A549 (cell line): ENCODE data around the gene TMEM59. TPM values are rescaled to one million over a fixed set of nuclear protein-coding genes. Genes with fewer than 3 reads are reported as not detected.
"Not testable (repeated sequence)": the region's sequence is repeated elsewhere in the genome, so short reads cannot be mapped to it uniquely, and the experiment has no call there.

ENCODE experiments used
- ATAC-seq, 2 experiments: fragments of 200-7000 bp in 1 of 2; fragments of >200 bp in 1 of 2; cut with Nextera tagmentation in 1 of 2; cut with Tn5 transposase in 1 of 2; 3 replicates each; pipeline versions ENCODE4 v1.8.0 to v1.9.1; 2018 to 2020; ENCODE audit warnings: mild to moderate bottlenecking in 1 of 2, moderate library complexity in 1 of 2
- CTCF ChIA-PET: fragments of 300-600 bp; sonication (Branson Sonifier 250); formaldehyde crosslinking; extraction: SDS; loops from one replicate; lab custom pipeline; 2021; ENCODE audit warnings: antibody characterized with exemption, inconsistent platforms; lab: Yijun Ruan, JAX
- POLR2A ChIA-PET: fragments of 350-600 bp; formaldehyde crosslinking; extraction: SDS; loops from one replicate; lab custom pipeline; 2021; ENCODE audit warnings: antibody characterized with exemption, inconsistent platforms; lab: Yijun Ruan, JAX
- DNase-seq, 2 experiments: peaks; one replicate each; pipeline versions ENCODE4 v3.0.0 to v3.0.0-alpha.2; 2011 to 2016; ENCODE audit warnings: low read depth in 1 of 2, low spot score in 1 of 2
- FAIRE-seq: peaks from 2 replicates; lab custom pipeline; 2011; peaks lifted over from hg19 to GRCh38; lab: Jason Lieb, UNC
- H3K27ac ChIP-seq, 2 experiments: fragments of >200 bp; sonication (Bioruptor Twin); formaldehyde crosslinking; 3 replicates each; pipeline ENCODE4 v1.5.1; 2016 to 2017
- H3K4me1 ChIP-seq: fragments of >200 bp; sonication (Bioruptor Twin); formaldehyde crosslinking; 3 replicates; pipeline ENCODE4 v1.6.1; 2016
- H3K4me2 ChIP-seq: fragments of >200 bp; sonication (Bioruptor Twin); formaldehyde crosslinking; 3 replicates; pipeline ENCODE4 v1.6.1; 2016
- H3K4me3 ChIP-seq: fragments of >200 bp; sonication (Bioruptor Twin); formaldehyde crosslinking; 3 replicates; pipeline ENCODE4 v1.5.1; 2016
- H3K9me3 ChIP-seq: fragments of >200 bp; sonication (Bioruptor Twin); formaldehyde crosslinking; 3 replicates; pipeline ENCODE4 v1.6.1; 2016
- CBX2 ChIP-seq: fragments of 200-600 bp; sonication (generic); IDR thresholded peaks from 2 replicates; pipeline ENCODE4 v1.6.1; 2016; ENCODE audit warnings: low read depth, mild to moderate bottlenecking, borderline replicate concordance
- CEBPB ChIP-seq, 2 experiments: fragments of >200 bp in 1 of 2; sonication (Bioruptor Twin) in 1 of 2; formaldehyde crosslinking in 1 of 2; IDR thresholded peaks; 2 replicates each; pipeline ENCODE4 v1.6.1; 2012 to 2016
- FOXS1 ChIP-seq: fragments of 250-450 bp; sonication (Bioruptor Pico); IDR thresholded peaks from 2 replicates; pipeline ENCODE4 v1.5.0; 2020; ENCODE audit warnings: mild to moderate bottlenecking, moderate library complexity
- HES2 ChIP-seq: fragments of >200 bp; sonication (Bioruptor Twin); formaldehyde crosslinking; IDR thresholded peaks from 2 replicates; pipeline ENCODE4 v1.6.1; 2016
- HEYL ChIP-seq: fragments of 250-450 bp; sonication (Bioruptor Pico); IDR thresholded peaks from 2 replicates; pipeline ENCODE4 v1.8.0; 2021; ENCODE audit warnings: mild to moderate bottlenecking, moderate library complexity
- HMGXB4 ChIP-seq: fragments of 250-450 bp; sonication (Bioruptor Pico); IDR thresholded peaks from 2 replicates; pipeline ENCODE4 v1.5.0; 2021; ENCODE audit warnings: mild to moderate bottlenecking, moderate library complexity, borderline replicate concordance
- JUNB ChIP-seq: fragments of >200 bp; sonication (Bioruptor Twin); formaldehyde crosslinking; IDR thresholded peaks from 2 replicates; pipeline ENCODE4 v1.6.1; 2016
- KDM1A ChIP-seq: fragments of 200-600 bp; sonication (generic); IDR thresholded peaks from 2 replicates; pipeline ENCODE4 v1.6.1; 2016; ENCODE audit warnings: low read depth, mild to moderate bottlenecking
- MAZ ChIP-seq: fragments of 150-350 bp; IDR thresholded peaks from 2 replicates; pipeline ENCODE4 v1.6.1; 2014; ENCODE audit warnings: antibody characterized with exemption, low read depth, low read length, borderline replicate concordance
- MYC ChIP-seq: IDR thresholded peaks from 2 replicates; pipeline ENCODE4 v1.6.1; 2012; ENCODE audit warnings: mild to moderate bottlenecking, inconsistent platforms, low read length, improper control_type of control experiment, borderline replicate concordance
- REST ChIP-seq: fragments of 200-600 bp; sonication (generic); IDR thresholded peaks from 2 replicates; pipeline ENCODE4 v1.6.1; 2016; ENCODE audit warnings: antibody characterized with exemption, mild to moderate bottlenecking, moderate library complexity
- TFCP2L1 ChIP-seq: fragments of 250-450 bp; sonication (Bioruptor Pico); IDR thresholded peaks from 2 replicates; pipeline ENCODE4 v1.5.0; 2021; ENCODE audit warnings: mild to moderate bottlenecking
- TP53 ChIP-seq: fragments of 250-450 bp; sonication (Bioruptor Pico); IDR thresholded peaks from 2 replicates; pipeline ENCODE4 v1.5.0; 2021; ENCODE audit warnings: mild to moderate bottlenecking, moderate library complexity
- ZC3H11A ChIP-seq: fragments of 450-650 bp; IDR thresholded peaks from 2 replicates; pipeline ENCODE4 v1.6.1; 2014; ENCODE audit warnings: antibody characterized with exemption, mild to moderate bottlenecking
- ZNF302 ChIP-seq: fragments of 250-450 bp; sonication (Bioruptor Pico); IDR thresholded peaks from 2 replicates; pipeline ENCODE4 v1.9.0; 2021; ENCODE audit warnings: inconsistent platforms, mild to moderate bottlenecking, moderate library complexity
- WGBS: methylation state at CpG from one replicate; pipeline ENCODE4 v1.1.6; 2017; ENCODE audit errors: missing lambda C conversion rate; 5-methylcytosine and 5-hydroxymethylcytosine counted together
- polyA plus RNA-seq, 4 experiments: library from polyadenylated mRNA; depleted of rRNA in 3 of 4; stranded (reverse); fragments of >200 nt; fragmentation: RNase III in 1 of 4; extraction: RNeasy Plus Mini Kit Qiagen cat#74134 plus additional on column Dnase treatment in 1 of 4; gene quantifications; 2 replicates in 3 of 4; 3 replicates in 1 of 4; pipeline ENCODE4 v1.2.3, GENCODE V29; 2011 to 2017
- TF ChIP-seq, protein P1 (sequence below): IDR thresholded peaks from 2 replicates; pipeline ENCODE4 v1.6.1; 2012; ENCODE audit warnings: low read depth, borderline replicate concordance
- TF ChIP-seq, protein P2 (sequence below): fragments of >200 bp; sonication (Bioruptor Twin); formaldehyde crosslinking; IDR thresholded peaks from 3 replicates; pipeline ENCODE4 v1.6.1; 2016

The TMEM59 gene
- polyA plus RNA-seq, 2 of the 4 experiments (the other 2 are of a cell fraction), result 114 to 225 TPM

GRCh38 chr1:54051933-54052430 is 1.0 kb downstream of the TMEM59 start (continued):
- TF ChIP-seq HMGXB4, result no peak

GRCh38 chr1:54050435-54050834 is 2.6 kb downstream of the TMEM59 start:
- POLR2A ChIA-PET, H3K9me3 ChIP-seq, H3K27ac ChIP-seq, FAIRE-seq, H3K4me2 ChIP-seq, ATAC-seq, DNase-seq, H3K4me3 ChIP-seq: not testable (repeated sequence)
- peaks cover 15% of the 10 kb centered on the region; the same call in 2 of the 3 replicates for H3K4me1 ChIP-seq
- 95% methylated on average over 12 of the region's 12 CpGs for WGBS
- CTCF ChIA-PET, result interaction anchor here (0.8 kb wide), 1 partner anchor 14 kb away, joined by 4 read pairs; no protein-coding TSS in a partner anchor

DNA sequence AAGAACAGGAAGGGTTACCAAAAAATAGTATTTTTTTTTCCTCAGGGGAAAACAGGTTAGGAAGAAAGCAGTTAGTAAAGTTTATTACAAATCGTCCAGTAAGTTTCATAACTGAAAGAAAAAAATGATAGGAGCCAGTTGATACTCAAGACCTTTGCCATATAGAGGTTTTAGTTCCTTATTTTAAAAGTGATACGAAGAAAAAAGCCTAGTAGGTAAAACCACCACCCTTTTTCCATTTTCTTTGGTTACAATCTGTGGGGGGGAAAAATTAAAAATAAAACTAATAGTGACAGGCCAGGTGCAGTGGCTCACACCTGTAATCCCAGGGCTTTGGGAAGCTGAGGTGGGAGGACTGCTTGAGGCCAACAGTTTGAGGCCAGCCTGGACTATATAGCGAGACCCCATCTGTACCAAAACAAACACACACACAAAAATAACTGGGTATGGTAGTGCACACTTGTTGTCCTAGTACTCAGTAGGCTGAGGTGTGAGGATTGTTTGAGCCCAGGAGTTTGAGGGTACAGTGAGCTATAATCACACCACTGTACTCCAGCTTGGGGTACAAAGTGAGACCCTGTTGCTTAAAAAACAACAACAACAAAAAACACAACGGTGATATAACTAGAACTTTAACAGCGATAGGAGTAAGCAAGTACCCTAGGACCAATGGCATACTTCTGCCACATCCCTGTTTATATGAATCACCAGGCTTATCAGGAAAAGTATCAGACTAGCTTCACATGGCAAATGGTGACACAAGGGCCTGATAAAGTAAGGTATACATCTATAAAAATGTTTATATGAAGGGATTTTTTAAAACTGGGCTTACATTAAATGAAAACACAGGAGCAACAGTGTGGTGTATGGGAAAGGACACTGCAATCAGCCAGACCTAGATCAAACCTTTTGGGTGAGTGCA is 5.4 kb downstream of the TMEM59 start:
- no peaks in the 10 kb centered on the region for H3K9me3 ChIP-seq
- no peak overlapping the region for H3K27ac ChIP-seq
- FAIRE-seq (no peak), ATAC-seq (no peak), DNase-seq (no peak)
- ChIA-PET POLR2A (no interaction called here), CTCF (interaction anchor here (0.6 to 0.7 kb wide), 2 partner anchors 51 to 442 kb away, joined by 3 read pairs; no protein-coding TSS in a partner anchor)
- peaks cover 7% of the 10 kb centered on the region; the same call in 1 of the 3 replicates for H3K4me1 ChIP-seq
- no peak overlapping the region for H3K4me2 ChIP-seq
- TF ChIP-seq FOXS1 (CRISPR knock-in tag), result no peak
- TF ChIP-seq MYC, result no peak
- no peak for TF ChIP-seq TP53
- no peak for TF ChIP-seq KDM1A
- TF ChIP-seq CEBPB (IDR thresholded peaks at IDR 0.05), result no peak
- no peak overlapping the region for H3K4me3 ChIP-seq
- WGBS, result 73% methylated on average over 5 of the region's 5 CpGs

DNA sequence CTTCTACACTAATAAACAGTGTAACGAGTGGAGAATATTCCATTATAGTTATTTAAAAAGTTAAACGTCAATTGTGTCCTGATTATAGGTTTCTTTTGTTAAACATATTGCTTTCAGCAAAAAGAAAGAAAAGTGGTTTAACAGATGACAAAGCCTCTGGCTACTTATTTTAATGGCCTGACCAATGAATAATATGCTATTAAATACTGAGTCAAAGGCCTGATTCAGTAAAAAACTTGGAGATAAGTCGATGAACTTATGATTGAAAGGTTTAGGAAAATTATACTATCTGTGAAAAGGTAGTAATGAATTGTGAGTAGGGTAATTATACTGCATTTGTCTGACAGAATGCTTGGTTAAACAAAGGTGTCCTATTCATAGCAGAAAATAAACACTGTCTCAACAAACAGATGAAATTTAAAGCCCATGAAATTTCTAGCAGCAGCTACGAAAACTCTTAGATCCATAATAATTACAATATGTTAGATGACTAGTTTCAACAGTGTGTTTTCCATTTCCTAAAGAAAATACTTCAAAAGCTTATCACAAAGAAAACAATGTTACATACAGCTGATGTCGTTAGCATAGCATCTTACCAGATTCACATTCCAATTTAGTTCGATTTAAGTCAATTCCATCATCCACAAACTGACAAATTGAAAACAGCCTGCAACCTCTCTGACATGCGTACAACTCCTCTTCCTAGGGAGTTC is 6.2 kb downstream of the TMEM59 start:
- ChIA-PET CTCF (interaction anchor here (0.6 to 0.7 kb wide), 2 partner anchors 10 to 52 kb away, joined by 3 to 6 read pairs; no protein-coding TSS in a partner anchor), POLR2A (no interaction called here)
- no peak for FAIRE-seq
- DNase-seq, result no peak
- 83% methylated on average over 7 of the region's 7 CpGs for WGBS
- Histone ChIP-seq H3K9me3 (no peaks in the 10 kb centered on the region), H3K4me2 (no peak overlapping the region), H3K27ac (no peak overlapping the region), H3K4me1 (peaks cover 7% of the 10 kb centered on the region; the same call in 1 of the 3 replicates), H3K4me3 (no peak overlapping the region)
- ATAC-seq, result no peak
- TF ChIP-seq HEYL (CRISPR knock-in tag) (no peak), TFCP2L1 (no peak), CBX2 (no peak), JUNB (no peak), ZNF302 (no peak), MAZ (no peak), REST (no peak), FOXS1 (CRISPR knock-in tag) (no peak), HES2 (no peak), ZC3H11A (no peak)
- TF ChIP-seq, protein P1, sequence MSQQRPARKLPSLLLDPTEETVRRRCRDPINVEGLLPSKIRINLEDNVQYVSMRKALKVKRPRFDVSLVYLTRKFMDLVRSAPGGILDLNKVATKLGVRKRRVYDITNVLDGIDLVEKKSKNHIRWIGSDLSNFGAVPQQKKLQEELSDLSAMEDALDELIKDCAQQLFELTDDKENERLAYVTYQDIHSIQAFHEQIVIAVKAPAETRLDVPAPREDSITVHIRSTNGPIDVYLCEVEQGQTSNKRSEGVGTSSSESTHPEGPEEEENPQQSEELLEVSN, result no peak
- TF ChIP-seq, protein P2, sequence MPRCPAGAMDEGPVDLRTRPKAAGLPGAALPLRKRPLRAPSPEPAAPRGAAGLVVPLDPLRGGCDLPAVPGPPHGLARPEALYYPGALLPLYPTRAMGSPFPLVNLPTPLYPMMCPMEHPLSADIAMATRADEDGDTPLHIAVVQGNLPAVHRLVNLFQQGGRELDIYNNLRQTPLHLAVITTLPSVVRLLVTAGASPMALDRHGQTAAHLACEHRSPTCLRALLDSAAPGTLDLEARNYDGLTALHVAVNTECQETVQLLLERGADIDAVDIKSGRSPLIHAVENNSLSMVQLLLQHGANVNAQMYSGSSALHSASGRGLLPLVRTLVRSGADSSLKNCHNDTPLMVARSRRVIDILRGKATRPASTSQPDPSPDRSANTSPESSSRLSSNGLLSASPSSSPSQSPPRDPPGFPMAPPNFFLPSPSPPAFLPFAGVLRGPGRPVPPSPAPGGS, result no peak
